Measurements from ENCODE around the gene REV1. TPM values are rescaled to one million over a fixed set of nuclear protein-coding genes. Genes with fewer than 3 reads are reported as not detected.

Gene REV1
- total and polyA plus RNA-seq, 2 of the 13 experiments (the other 11 are each of a cell fraction or from before 2014, with no cell fraction given): 49.1 to 71.8 TPM

DNA sequence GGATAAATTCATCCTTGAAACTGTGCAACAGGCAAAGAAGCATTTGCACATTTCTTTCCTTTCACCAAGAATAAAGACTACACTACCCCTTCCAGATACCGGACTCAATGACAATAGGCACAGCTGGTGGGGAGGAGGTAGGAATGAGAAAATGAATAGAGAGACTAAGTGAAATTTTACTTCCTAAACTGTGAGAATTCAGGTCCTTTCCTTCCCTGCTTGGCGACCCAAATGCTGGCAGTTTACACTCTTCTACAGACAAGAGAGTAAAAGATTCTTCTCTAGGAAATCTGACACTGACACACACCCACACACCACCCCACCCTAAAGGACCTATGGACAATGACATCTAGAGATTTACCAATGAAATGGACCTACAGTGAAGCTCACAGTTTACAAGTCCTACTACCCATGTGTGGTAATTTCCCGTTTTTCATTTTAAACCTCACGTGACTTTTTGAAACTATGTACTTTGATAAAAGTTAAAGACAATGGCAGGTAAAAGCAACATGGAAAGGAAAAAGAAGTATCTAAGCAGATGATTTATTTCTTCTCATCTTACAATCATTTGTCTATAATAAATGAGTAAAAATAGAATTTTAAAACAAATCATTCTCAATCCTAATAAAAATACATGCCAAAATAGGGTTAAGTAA is 27.9 kb downstream of the REV1 start:
- Histone ChIP-seq H3K36me3 (replicated peaks in 1 of 2; ENCODE audit: control insufficient read depth in 1 of 2, insufficient read depth in 2 of 2, low read length in 2 of 2) (peaks cover 9 to 50% of the 10 kb centered on the region in 2 experiments), H3K4me2 (ENCODE audit: low read depth, low read length) (no peak overlapping the region), H4K20me1 (ENCODE audit: insufficient read depth, low read length) (peaks cover 13% of the 10 kb centered on the region), H2AFZ (ENCODE audit: low read length) (no peak overlapping the region), H3K4me1 (ENCODE audit: insufficient read depth, low read length) (peaks cover under 1% of the 10 kb centered on the region; the same call in 1 of the 2 replicates), H3K9ac (ENCODE audit: insufficient read depth, low read depth, low read length) (no peak overlapping the region), H3K27ac (ENCODE audit: extremely low read length, insufficient read depth, low read length) (no peak overlapping the region), H3K27me3 (ENCODE audit: control insufficient read depth in 1 of 2, insufficient read depth in 2 of 2, low read length in 2 of 2) (no peaks in the 10 kb centered on the region), H3K4me3 (replicated peaks in 1 of 3; ENCODE audit: insufficient read depth in 1 of 3, low read depth in 2 of 3, low read length in 3 of 3) (no peak overlapping the region), H3K9me3 (ENCODE audit: low read length) (no peaks in the 10 kb centered on the region), H3K79me2 (ENCODE audit: insufficient read depth, low read length) (peaks cover 43% of the 10 kb centered on the region)
- intact Hi-C loops (cut with micrococcal nuclease; ENCODE audit: unreplicated experiment) (no loop called here), in situ Hi-C loops (cut with HindIII; ENCODE audit: extremely low pct_ligation_motif_present, low pct_unique_long_range_greater_than_20kb) (no loop called here)
- WGBS (ENCODE audit: low lambda C conversion rate): 95% methylated on average over 4 of the region's 4 CpGs
- ATAC-seq (no peak), FAIRE-seq (no peak), DNase-seq (ENCODE audit: low spot score) (no peak)
- no TSS peak for BruUV-seq (replicated peaks)
- no peak for TF ChIP-seq KAT2B (IDR thresholded peaks at IDR 0.05; ENCODE audit: borderline replicate concordance, low read depth, low read length)
- no peak for TF ChIP-seq DDIT3 (CRISPR knock-in tag; IDR thresholded peaks at IDR 0.05)
- no peak for TF ChIP-seq ZNF282 (IDR thresholded peaks at IDR 0.05; ENCODE audit: partially characterized antibody)
- TF ChIP-seq MTF2 (CRISPR knock-in tag; IDR thresholded peaks at IDR 0.05; ENCODE audit: borderline replicate concordance): no peak
- TF ChIP-seq ZNF317 (CRISPR knock-in tag; IDR thresholded peaks at IDR 0.05): peak; percentile 97
- TF ChIP-seq, protein P1, sequence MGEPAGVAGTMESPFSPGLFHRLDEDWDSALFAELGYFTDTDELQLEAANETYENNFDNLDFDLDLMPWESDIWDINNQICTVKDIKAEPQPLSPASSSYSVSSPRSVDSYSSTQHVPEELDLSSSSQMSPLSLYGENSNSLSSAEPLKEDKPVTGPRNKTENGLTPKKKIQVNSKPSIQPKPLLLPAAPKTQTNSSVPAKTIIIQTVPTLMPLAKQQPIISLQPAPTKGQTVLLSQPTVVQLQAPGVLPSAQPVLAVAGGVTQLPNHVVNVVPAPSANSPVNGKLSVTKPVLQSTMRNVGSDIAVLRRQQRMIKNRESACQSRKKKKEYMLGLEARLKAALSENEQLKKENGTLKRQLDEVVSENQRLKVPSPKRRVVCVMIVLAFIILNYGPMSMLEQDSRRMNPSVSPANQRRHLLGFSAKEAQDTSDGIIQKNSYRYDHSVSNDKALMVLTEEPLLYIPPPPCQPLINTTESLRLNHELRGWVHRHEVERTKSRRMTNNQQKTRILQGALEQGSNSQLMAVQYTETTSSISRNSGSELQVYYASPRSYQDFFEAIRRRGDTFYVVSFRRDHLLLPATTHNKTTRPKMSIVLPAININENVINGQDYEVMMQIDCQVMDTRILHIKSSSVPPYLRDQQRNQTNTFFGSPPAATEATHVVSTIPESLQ (CRISPR knock-in tag; conservative IDR thresholded peaks at IDR 0.05): no peak
- TF ChIP-seq SUZ12 (IDR thresholded peaks at IDR 0.05; ENCODE audit: low read depth, low read length): no peak
- TF ChIP-seq REL (CRISPR knock-in tag; conservative IDR thresholded peaks at IDR 0.05): no peak
- no peak for TF ChIP-seq ZFAT (CRISPR knock-in tag; conservative IDR thresholded peaks at IDR 0.05)
- POLR2A ChIA-PET: no interaction called here
- CTCF ChIA-PET (ENCODE audit: low intra/inter-chr PET ratio, low total read pairs): no interaction called here
